Brain microvascular endothelial cell (primary cell): Measurements from ENCODE around the gene SNTG2.
A peak's percentile ranks its signal among the peaks of the same experiment; 100 is the strongest.

Experiments
- DNase-seq: peaks from one replicate; pipeline ENCODE4 v3.0.0-alpha.2; 2020
- H3K27ac ChIP-seq: fragments of 250-450 bp; sonication (Bioruptor Pico); 2 replicates; pipeline ENCODE4 v1.5.1; 2020; ENCODE audit warnings: mild to moderate bottlenecking, moderate library complexity
- H3K27me3 ChIP-seq: fragments of 250-450 bp; sonication (Bioruptor Pico); replicated peaks from 2 replicates; pipeline ENCODE4 v1.5.1; 2020; ENCODE audit warnings: mild to moderate bottlenecking
- H3K36me3 ChIP-seq: fragments of 250-450 bp; sonication (Bioruptor Pico); replicated peaks from 2 replicates; pipeline ENCODE4 v1.5.1; 2020; ENCODE audit warnings: mild to moderate bottlenecking
- H3K4me3 ChIP-seq: 2 replicates; pipeline ENCODE4 v1.5.1; 2011; ENCODE audit warnings: low read depth, mild to moderate bottlenecking, control low read depth, low read length, moderate library complexity
- CTCF ChIP-seq: IDR thresholded peaks from 2 replicates; pipeline ENCODE4 v1.5.1; 2011; ENCODE audit warnings: low read depth, mild to moderate bottlenecking, moderate library complexity, low read length, control low read depth, inconsistent platforms; ENCODE audit errors: missing control alignments
- in situ Hi-C: cut with HindIII; loops from 2 replicates; pipeline ENCODE4 v1.10.0; 2017; ENCODE audit warnings: low sequenced_read_pairs, low pct_ligation_motif_present

The SNTG2 gene

DNA sequence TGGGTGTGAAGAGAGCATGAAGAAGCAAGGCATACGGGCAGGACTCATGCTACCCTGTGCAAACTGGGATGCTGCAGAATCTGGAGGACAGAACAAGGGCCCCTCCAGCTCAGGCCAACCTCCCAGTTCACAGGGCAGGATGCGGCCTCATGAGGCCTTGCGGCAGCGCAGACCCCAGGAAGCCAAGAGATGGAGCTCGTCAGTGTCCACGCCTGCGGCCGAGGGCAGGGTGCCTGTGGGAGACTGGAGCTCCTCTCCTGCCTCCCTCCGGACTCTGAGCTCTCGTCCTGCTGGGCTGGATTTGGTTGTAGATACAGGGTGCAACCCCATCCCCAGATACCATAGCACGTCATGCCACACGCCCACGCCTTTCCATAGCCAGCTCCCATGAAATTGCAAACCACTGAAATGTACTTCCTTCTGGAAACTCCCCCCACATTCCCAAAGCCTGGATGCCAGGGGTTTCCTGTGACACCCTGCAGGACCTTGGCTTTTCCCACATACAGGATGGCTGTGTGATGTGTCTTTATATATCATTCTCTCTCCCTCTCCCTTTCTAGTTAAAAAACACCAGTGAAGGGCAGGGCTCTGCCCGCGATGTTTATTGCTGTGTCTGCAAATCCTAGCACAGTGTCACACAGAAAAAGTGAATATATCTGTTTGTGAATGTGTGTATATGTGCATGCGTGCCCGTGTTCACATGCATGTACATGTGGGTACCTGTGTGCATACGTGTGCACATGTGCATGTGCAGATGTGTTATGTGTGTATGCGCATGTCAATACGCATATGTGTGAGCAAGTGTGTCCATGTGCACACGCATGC is 12.3 kb upstream of the SNTG2 start:
- H3K27me3 ChIP-seq: no peaks in the 10 kb centered on the region
- peak overlapping the region; percentile 79 for H3K27ac ChIP-seq
- H3K4me3 ChIP-seq: no peak overlapping the region
- peak; percentile 7 for TF ChIP-seq CTCF
- peak; percentile 87 for DNase-seq
- in situ Hi-C loops: no loop called here
- H3K36me3 ChIP-seq: no peaks in the 10 kb centered on the region

DNA sequence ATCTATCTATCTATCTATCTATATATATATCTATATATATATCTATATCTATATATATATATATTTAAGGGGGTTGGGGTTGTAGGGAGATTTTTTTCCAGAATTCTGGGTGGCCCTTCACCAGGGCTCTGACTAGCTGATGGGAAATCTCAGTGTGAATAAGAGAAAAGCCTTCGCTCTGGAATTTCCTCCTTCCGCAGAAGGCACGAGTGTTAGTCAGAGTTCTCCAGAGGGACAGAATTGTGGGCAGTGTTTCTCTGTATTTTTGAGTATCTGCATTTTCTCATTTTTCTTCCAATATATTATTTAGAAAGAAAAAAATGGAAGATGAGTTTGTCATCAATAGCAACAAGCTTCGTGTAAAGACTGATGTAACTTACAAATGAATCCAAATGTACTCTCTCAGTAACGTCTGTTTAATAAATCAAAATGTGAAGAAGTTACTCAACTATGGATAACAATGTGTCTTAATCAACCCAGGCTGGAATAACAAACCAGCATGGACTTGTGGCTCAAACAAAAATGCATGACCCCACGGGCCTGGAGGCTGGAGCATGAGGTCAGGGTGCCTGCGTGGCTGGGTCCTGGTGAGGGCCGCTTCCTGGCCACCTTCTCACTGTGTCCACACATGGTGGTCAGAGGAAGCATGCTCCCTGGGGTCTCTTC is 10.6 kb upstream of the SNTG2 start:
- Histone ChIP-seq H3K27me3 (no peaks in the 10 kb centered on the region), H3K36me3 (no peaks in the 10 kb centered on the region), H3K27ac (peak overlapping the region; percentile 79), H3K4me3 (no peak overlapping the region)
- TF ChIP-seq CTCF: no peak
- in situ Hi-C loops: no loop called here
- peak; percentile 84 for DNase-seq

DNA sequence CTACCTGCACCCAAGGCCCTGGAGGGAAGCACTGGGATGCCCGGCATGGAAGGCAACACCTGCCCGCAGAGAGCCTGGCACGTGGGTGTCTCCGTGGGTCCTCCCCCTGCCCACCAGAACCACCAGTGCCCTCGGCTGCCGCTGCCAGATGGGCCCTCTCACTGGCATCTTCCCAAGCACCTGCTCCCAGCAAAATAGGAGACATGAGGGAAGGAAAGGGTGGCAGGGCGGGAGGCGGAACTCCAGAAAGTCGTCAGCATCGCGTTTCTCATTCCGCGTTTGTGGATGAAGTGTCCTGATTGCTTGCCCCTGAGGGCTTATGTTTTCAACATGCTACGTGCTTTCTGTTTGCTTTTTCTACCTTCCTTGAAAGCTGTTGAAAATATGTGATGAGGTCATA is 8.8 kb upstream of the SNTG2 start:
- no peak for TF ChIP-seq CTCF
- Histone ChIP-seq H3K36me3 (no peaks in the 10 kb centered on the region), H3K4me3 (no peak overlapping the region), H3K27me3 (no peaks in the 10 kb centered on the region), H3K27ac (no peak overlapping the region)
- in situ Hi-C loops: no loop called here
- no peak for DNase-seq

DNA sequence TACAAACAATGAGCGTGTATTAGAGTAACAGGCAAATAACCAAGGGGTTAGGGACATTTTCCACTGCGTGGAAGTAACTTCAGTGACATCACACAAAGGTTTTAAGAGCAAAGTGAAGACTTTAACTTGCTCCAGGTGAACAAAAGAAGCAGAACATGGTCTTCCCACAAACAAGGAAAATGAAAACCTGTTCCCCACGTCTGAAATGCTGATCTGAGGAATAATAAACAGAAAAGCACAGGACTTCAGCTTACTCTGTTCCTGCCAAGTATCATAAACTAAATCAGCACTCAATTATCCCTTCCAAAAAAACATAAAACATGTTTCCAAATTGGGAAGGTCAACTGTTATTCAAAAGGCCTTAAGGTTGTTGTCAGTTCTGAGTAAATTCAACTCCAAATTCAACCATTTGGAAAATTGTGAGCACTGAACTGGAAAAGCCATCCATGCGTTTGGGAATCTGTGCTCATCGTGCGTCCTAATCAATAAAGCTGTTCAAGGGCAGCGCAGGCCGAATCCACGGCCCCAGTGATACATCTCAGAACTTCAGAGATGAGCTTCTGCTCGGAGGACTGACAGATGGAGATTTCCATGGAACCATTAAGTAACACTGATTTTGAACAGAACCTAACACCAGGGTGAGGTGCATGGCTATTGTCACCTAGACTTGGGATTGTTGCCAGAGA is 7.7 kb upstream of the SNTG2 start:
- H3K27me3 ChIP-seq: no peaks in the 10 kb centered on the region
- H3K4me3 ChIP-seq: no peak overlapping the region
- TF ChIP-seq CTCF: no peak
- H3K36me3 ChIP-seq: no peaks in the 10 kb centered on the region
- in situ Hi-C loops: no loop called here
- H3K27ac ChIP-seq: no peak overlapping the region
- DNase-seq: no peak

GRCh38 chr2:943461-943797 is 7.2 kb upstream of the SNTG2 start:
- H3K27me3 ChIP-seq: no peaks in the 10 kb centered on the region
- in situ Hi-C loops: no loop called here
- TF ChIP-seq CTCF: no peak
- no peak overlapping the region for H3K27ac ChIP-seq
- H3K4me3 ChIP-seq: no peak overlapping the region
- no peaks in the 10 kb centered on the region for H3K36me3 ChIP-seq
- DNase-seq: no peak
